Measurements from ENCODE around the gene CDHR2.
"Not testable (repeated sequence)": the region's sequence is repeated elsewhere in the genome, so short reads cannot be mapped to it uniquely, and the experiment has no call there.

The CDHR2 gene

DNA sequence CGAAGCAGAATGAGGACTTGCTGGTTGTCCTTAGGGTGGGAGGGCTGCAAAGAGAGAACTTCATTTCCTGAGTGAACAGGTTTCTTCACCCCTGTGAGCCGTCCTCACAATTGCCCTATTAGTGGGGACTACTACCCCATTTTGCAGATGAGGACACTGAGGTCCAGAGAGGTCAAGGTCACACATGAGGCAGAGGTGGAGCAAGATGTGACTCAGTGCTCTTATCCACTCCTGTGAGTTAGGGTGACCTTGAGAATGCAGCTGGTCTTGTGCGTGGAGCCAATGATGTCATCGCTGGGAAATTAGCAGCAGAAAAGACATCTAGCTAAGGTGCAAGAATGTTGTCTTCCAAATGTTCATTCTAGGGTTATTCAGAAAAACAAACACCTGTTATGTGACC is 33.9 kb downstream of the CDHR2 start:
- no peak overlapping the region for H3K27ac ChIP-seq
- peaks cover 18% of the 10 kb centered on the region for H3K9me3 ChIP-seq
- no peak overlapping the region for H3K4me3 ChIP-seq (ENCODE audit: low read depth in 1 of 2, low read length in 1 of 2)
- H3K4me1 ChIP-seq (ENCODE audit: control insufficient read depth in 1 of 2, insufficient read depth in 1 of 2, low read depth in 1 of 2, low read length in 1 of 2), result no peaks in the 10 kb centered on the region
- TF ChIP-seq, protein P1, sequence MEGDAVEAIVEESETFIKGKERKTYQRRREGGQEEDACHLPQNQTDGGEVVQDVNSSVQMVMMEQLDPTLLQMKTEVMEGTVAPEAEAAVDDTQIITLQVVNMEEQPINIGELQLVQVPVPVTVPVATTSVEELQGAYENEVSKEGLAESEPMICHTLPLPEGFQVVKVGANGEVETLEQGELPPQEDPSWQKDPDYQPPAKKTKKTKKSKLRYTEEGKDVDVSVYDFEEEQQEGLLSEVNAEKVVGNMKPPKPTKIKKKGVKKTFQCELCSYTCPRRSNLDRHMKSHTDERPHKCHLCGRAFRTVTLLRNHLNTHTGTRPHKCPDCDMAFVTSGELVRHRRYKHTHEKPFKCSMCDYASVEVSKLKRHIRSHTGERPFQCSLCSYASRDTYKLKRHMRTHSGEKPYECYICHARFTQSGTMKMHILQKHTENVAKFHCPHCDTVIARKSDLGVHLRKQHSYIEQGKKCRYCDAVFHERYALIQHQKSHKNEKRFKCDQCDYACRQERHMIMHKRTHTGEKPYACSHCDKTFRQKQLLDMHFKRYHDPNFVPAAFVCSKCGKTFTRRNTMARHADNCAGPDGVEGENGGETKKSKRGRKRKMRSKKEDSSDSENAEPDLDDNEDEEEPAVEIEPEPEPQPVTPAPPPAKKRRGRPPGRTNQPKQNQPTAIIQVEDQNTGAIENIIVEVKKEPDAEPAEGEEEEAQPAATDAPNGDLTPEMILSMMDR (IDR thresholded peaks at IDR 0.05), result no peak
- H3K36me3 ChIP-seq, result no peaks in the 10 kb centered on the region
- peaks cover 2% of the 10 kb centered on the region for H3K27me3 ChIP-seq

DNA sequence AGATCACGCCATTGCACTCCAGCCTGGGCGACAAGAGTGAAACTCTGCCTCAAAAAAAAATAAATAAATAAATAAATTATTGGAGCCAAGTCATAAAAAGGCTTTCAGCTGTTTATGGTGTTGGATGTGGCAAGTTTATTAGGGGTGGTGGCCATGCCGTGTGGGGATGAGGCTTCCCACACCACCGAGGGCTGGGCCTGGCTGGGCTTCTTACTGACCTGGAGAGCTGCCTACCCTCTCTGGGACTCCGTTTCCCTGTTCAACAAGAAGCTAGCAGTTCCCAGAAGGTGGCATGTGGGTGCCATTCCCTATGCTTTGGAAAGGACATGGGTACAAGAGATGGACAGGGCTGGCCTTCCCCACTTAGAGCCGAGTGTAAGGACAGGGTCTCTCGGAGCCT is 38.3 kb downstream of the CDHR2 start:
- H3K4me1 ChIP-seq (ENCODE audit: control insufficient read depth in 1 of 2, insufficient read depth in 1 of 2, low read depth in 1 of 2, low read length in 1 of 2), result no peaks in the 10 kb centered on the region
- no peak overlapping the region for H3K4me3 ChIP-seq (ENCODE audit: low read depth in 1 of 2, low read length in 1 of 2)
- H3K9me3 ChIP-seq, result peaks cover 22% of the 10 kb centered on the region
- TF ChIP-seq, protein P1 (IDR thresholded peaks at IDR 0.05), result no peak
- peaks cover 3% of the 10 kb centered on the region for H3K27me3 ChIP-seq
- no peaks in the 10 kb centered on the region for H3K36me3 ChIP-seq
- H3K27ac ChIP-seq, result no peak overlapping the region

DNA sequence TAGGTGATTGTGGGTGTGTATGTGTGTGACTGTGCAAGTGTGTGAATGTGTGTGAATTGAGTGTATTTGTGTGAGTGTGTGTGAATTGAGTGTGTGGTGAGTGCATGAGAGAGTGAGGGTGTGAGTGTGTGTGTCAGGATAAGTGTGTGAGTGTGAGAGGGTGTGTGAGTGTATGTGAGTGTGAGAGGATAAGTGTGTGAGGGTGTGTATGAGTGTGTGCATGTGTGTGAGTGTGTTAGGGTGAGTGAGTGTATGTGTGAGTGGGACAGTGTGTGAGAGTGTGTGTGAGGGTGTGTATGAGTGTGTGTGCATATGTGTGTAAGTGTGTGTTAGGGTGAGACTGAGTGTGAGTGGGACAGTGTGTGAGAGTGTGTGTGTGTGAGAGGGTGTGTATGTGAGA is 39.2 kb downstream of the CDHR2 start:
- Histone ChIP-seq H3K27me3 (peaks cover 8% of the 10 kb centered on the region), H3K4me3 (ENCODE audit: low read depth in 1 of 2, low read length in 1 of 2) (no peak overlapping the region), H3K36me3 (no peaks in the 10 kb centered on the region), H3K27ac (no peak overlapping the region), H3K9me3 (peaks cover 22% of the 10 kb centered on the region), H3K4me1 (ENCODE audit: control insufficient read depth in 1 of 2, insufficient read depth in 1 of 2, low read depth in 1 of 2, low read length in 1 of 2) (no peaks in the 10 kb centered on the region)
- TF ChIP-seq, protein P1 (IDR thresholded peaks at IDR 0.05), result no peak

DNA sequence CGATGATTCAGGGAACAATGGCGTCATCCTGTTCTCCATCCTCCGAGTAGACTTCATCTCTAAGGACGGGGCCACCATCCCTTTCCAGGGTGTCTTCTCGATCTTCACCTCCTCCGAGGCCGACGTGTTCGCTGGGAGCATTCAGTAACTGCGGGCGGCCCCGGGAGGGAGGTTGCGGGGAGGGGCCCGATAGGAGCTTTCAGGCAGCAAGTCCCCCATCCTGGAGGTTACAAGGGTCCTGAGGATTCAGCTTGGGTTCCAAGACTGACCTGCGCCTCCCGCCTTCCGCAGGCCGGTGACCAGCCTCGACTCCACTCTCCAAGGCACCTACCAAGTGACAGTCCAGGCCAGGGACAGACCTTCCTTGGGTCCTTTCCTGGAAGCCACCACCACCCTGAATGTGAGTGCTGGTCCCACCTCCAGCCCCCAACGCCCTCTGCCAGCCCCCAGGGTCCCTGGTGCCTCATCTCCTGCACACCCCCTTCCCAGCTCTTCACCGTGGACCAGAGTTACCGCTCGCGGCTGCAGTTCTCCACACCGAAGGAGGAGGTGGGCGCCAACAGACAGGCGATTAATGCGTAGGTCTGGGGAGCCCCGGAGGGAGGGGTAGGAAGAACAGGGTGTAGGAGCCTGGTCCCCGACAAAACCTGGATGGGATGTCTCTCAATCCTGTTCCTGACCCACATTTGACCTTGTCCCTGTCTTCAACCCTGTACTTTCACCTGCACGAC is 40.1 kb downstream of the CDHR2 start:
- H3K36me3 ChIP-seq, result no peaks in the 10 kb centered on the region
- no peak overlapping the region for H3K4me3 ChIP-seq (ENCODE audit: low read depth in 1 of 2, low read length in 1 of 2)
- H3K27ac ChIP-seq, result no peak overlapping the region
- H3K9me3 ChIP-seq, result peaks cover 22% of the 10 kb centered on the region
- H3K27me3 ChIP-seq, result peaks cover 17% of the 10 kb centered on the region
- H3K4me1 ChIP-seq (ENCODE audit: control insufficient read depth in 1 of 2, insufficient read depth in 1 of 2, low read depth in 1 of 2, low read length in 1 of 2), result no peaks in the 10 kb centered on the region
- TF ChIP-seq, protein P1 (IDR thresholded peaks at IDR 0.05), result no peak

DNA sequence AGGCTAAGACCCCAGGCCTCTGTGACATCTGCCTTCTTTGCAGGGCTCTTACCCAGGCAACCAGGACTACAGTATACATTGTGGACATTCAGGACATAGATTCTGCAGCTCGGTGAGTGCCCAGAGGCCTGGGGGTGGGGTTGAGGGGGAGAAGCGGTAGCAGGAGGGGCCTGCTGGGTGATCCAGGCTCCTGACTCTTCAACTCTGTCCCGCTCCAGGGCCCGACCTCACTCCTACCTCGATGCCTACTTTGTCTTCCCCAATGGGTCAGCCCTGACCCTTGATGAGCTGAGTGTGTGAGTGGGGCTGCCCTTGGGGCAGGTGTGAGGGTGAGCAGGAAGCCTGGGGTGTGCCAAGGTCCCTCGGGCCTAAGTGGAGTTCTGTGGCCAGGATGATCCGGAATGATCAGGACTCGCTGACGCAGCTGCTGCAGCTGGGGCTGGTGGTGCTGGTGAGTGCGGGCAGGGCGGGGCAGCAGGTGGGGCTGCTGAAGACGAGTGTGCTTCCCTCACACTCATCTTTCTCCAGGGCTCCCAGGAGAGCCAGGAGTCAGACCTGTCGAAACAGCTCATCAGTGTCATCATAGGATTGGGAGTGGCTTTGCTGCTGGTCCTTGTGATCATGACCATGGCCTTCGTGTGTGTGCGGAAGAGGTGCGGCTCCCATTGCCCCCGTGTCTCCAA is 41.0 kb downstream of the CDHR2 start:
- Histone ChIP-seq H3K27me3 (peaks cover 27% of the 10 kb centered on the region), H3K36me3 (no peaks in the 10 kb centered on the region), H3K4me3 (ENCODE audit: low read depth in 1 of 2, low read length in 1 of 2) (no peak overlapping the region), H3K27ac (no peak overlapping the region), H3K9me3 (peaks cover 16% of the 10 kb centered on the region), H3K4me1 (ENCODE audit: control insufficient read depth in 1 of 2, insufficient read depth in 1 of 2, low read depth in 1 of 2, low read length in 1 of 2) (no peaks in the 10 kb centered on the region)
- TF ChIP-seq, protein P1 (IDR thresholded peaks at IDR 0.05), result no peak

DNA sequence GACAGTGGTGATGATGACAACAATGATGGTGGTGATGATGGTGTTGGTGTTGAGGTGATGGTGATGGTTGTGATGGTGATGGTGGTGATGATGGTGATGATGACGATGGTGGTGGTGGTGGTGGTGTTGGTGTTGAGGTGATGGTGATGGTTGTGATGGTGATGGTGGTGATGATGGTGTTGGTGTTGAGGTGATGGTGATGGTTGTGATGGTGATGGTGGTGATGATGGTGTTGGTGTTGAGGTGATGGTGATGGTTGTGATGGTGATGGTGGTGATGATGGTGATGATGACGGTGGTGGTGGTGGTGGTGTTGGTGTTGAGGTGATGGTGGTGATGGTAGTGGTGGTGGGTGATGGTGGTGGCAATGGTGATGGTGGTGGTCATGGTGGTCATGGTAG is 42.5 kb downstream of the CDHR2 start:
- not testable (repeated sequence) for H3K27ac ChIP-seq; H3K9me3 ChIP-seq; H3K4me3 ChIP-seq (ENCODE audit: low read depth in 1 of 2, low read length in 1 of 2); H3K36me3 ChIP-seq; H3K4me1 ChIP-seq (ENCODE audit: control insufficient read depth in 1 of 2, insufficient read depth in 1 of 2, low read depth in 1 of 2, low read length in 1 of 2)
- peaks cover 42% of the 10 kb centered on the region for H3K27me3 ChIP-seq
